Left kidney (tissue), 2 donors: ENCODE results near the gene TNS3. TPM values are rescaled to one million over a fixed set of nuclear protein-coding genes. Genes with fewer than 3 reads are reported as not detected.
"Not testable (repeated sequence)": the region's sequence is repeated elsewhere in the genome, so short reads cannot be mapped to it uniquely, and the experiment has no call there.

Source experiments
- DNase-seq: peaks from one replicate; pipeline ENCODE4 v3.0.0-alpha.2; 2013
- polyA plus RNA-seq: library from polyadenylated mRNA; unstranded; fragments of 120-200 nt; gene quantifications from one replicate; pipeline ENCODE4 v1.2.1, GENCODE V29; 2013; ENCODE audit not compliant: insufficient read length

The TNS3 gene
- polyA plus RNA-seq, 1 donor = 87.4 TPM

DNA sequence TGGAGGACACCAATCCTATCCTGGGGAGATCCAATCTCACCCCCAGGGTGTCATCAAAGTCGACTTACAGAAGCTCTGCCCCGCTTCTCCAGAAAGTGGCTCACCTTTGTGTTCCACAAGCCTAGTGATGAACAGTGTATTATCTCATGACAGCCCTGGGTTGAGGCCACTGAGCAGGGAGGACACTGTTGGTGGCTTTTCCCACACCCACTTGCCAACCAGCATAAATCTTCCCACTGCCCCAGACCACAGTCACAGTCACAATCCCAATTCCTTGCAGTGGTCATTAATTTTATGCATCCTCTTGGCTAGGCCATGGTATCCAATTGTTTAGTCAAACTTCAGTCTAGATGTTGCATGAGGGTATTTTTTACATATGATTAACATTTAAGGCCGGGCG lies 18.4 kb downstream of the TNS3 start:
- DNase-seq = no peak

DNA sequence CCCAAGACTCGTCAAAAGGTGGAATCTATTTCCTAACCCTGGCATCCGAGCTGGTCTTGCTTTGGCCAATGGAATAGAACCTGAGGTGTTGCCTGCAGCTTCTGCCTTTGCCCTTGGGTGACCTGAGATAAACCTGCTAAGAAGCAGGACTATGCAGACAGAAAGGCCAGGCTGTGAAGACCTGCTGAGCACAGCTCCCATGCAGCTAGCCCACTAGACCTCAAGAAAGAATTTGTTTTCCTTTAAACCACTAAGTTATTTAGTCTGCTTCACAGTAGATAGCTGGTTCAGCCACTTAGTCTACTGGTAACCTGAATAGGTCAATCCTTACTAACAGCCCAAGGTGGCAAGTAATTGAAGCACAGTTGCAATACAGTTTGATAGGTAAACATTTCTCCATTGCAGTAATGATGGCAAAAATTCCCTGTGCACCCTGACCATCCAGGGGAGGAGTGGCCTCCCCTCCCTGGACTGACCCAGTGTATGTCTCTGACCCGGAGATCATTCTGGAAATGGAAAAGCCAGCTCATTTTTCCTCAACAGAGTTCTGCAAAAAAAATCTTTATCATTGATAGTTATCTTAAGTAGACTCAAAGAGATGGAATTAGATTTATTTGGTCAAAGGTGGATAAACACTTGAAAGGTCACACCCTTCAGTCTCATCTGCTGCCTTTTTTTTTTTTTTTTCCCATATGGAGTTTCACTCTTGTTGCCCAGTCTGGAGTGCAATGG lies 20.0 kb downstream of the TNS3 start:
- DNase-seq = no peak

DNA sequence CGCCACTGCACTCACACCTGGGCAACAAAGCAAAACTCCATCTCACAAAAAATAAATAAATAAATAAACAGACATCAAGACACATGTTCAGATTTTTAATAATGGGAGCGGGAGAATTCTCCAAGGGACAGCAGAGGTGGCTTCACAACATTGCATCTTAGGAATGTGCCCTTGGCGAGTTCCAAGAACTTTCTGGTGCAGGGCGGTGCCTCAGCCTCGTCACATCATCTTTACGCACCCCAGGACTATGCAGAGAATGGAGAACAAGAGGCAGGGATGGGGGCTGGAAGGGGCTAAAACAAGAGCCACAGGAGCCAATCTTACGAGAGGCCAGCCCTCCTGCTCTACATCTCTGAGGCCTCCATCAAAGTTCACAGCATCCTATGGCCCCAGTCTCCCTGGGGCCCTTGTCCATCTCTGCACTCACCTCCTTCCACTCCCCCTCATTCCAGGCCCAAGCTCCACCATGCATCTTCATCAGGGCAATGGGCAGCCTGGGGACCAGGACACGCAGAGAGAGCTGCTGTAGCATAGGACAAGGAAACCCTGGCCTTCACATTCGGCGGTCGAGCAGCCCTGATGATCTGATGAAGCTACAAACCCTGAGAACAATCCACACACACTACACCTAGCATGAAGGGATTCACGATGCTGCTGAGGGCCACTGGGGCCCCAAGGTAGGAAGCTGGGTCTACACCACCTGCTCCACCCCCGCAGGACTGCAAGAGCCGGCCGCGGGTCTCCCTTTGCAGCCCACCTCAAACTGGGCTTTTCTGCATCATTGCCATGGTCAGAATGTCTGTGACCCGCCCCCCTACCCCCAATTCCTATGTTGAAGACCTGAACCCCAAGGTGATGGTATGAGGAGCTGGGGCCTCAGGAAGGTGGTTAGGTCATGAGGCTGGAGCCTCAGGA lies 22.3 kb downstream of the TNS3 start:
- no peak for DNase-seq

DNA sequence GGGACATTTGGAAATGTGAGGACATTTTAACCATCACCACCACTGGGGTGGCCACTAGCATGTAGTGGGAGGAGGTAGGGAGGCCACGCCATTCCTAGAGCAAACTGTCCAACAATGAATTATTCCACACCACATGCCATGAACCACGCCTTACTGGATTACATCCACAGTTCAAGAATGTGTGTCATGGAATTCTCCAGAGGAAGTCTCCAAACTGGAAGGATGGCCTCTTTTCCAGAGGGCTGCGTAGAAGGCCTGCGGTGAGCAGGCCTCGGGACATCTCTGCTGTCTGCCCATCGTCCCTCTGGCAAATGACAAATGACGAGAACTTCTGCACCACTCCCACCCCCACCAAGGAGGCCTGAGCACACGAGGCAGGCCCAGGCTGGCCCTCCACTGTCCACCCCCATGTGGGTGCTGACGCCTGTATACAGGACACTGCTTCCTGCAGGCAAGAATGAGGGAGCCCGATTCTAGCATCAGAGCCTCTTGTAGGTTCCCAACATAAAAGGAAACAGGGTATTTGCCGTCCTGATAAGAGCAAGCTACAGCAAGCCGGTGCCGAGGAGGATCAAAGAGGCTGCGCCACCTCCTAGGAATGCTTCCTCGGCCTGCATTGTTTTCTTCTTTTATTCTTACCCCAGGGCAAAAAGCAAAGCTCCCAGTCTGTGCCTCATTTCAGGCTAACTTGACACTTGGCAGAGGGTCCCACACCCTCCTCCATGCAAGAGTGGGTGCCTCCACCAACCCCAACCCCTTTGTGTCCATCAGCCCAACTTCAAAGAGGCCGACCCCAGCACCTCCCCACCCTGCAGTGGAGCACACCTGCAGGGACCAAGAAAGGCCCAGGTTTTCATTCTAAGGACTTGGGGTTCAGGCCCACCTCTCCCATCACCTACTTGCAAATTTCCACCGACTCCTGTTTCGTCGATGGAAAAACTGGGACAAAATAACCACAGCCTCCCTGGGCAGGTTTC lies 23.9 kb downstream of the TNS3 start:
- DNase-seq = no peak

DNA sequence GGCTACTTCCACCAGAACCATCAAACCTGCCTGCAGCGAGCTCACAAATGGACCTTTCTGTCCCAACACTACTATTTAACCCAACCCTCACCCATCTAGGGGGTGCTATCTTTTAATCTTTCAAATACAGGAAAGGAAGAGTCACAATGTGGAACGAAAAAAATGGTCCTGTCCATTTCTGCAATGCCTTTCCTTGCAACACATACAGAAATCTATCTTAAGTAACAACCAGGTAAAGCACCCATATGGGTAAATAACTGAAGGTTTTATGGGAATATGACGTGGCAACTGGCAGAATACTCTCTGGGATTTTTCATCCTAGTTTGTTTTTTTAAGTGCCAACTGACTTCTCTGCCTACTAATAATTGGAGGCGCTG lies 24.6 kb downstream of the TNS3 start:
- DNase-seq = no peak

DNA sequence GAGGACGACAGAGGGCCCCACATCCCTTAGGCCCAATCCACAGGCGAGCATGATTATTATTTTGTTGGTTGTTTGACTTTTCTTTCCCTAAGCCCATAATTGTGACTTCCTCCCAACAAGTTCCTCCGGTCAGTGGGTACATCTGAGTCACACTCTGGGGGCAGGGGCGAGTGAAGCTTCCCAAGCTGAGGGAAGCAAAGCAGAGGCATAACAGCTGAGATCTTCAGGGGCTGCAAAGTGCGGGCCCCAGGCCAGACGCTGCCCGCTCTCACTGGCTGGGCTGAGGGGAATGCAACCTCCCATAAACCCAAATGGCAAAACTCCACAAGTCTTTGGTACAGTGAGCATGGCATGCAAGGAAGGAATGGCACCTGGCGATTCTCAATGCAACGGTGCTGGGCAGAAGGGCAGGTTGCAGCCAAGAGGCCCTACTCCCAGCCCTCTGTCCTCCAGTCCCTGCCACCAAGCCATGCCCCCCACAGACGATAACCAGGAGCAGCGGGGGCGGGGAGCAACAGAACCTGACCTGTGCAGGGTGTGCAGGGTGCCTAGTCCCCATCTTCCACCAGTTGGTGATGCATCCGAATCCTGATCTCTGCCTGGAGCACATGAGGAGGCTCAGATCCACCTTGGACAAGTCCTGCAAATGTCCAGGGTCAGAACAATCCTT lies 25.3 kb downstream of the TNS3 start:
- DNase-seq = no peak

DNA sequence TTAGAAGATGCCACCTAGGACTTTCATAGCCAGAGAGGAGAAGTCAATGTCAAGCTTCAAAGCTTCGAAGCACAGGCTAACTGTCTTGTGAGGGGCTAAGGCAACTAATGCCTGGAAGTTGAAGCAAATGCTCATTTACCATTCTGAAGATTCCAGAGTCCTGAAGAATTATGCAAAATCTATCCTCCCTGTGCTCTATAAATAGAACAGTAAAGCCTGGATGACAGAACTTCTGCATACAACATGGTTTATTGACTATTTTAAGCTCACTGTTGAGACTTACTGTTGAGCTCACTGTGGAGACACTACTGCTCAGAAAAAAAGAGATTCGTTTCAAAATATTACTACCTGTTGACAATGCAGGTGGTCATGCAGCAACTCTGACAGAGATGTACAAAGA lies 28.6 kb downstream of the TNS3 start:
- DNase-seq = no peak

DNA sequence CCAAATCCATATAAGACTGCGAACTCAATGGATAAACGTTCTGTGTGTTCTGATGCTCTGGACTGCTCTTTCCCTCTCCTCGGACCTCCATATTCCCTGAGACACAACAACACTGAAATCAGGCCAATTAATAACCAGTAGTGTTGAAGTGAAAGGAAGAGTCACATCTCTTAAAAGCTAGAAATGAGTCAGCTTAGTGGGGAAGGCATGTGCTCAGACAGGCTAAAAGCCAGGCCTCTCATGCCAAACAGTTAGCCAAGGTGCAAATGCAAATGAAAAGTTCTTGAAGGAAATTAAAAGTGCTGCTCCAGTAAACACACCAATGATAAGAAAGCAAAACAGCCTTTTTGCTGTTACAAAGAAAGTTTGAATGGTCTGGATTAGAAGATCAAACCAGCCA lies 29.3 kb downstream of the TNS3 start:
- no peak for DNase-seq

DNA sequence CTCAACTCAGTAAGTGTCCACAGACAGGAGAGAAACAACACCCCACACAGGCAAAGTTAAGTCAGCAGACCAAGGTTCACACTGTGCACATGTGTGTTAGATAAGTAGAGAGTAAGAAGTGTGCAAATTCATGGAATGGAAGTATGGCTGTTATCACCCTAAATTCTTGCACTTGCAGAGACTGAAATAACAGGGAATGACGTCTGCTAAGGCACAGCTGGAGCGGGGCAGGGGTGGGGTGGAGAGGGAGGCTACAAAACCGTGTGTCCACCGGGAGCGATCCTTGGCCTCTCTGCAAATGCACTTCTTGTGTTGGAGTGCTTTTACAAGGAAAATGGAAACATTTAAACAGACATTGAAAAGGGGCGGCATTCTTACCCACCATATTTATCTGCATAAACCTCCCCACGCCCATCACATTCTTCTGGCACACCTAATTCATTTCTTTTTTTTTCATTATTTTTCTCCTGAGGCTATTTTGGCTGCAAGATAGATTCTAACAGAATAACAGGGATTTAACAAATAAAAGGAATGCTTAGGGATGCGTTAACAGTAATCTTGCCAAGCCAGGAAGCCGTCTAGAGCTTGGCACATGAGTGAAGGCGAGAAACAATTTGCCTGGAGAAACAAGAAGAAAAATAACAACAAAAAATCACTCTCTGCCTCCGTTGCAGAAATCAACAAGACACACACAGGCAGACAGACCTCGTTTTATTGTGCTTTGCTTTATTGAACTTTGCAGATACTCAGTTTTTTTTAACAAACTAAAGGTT lies 30.1 kb downstream of the TNS3 start:
- no peak for DNase-seq

DNA sequence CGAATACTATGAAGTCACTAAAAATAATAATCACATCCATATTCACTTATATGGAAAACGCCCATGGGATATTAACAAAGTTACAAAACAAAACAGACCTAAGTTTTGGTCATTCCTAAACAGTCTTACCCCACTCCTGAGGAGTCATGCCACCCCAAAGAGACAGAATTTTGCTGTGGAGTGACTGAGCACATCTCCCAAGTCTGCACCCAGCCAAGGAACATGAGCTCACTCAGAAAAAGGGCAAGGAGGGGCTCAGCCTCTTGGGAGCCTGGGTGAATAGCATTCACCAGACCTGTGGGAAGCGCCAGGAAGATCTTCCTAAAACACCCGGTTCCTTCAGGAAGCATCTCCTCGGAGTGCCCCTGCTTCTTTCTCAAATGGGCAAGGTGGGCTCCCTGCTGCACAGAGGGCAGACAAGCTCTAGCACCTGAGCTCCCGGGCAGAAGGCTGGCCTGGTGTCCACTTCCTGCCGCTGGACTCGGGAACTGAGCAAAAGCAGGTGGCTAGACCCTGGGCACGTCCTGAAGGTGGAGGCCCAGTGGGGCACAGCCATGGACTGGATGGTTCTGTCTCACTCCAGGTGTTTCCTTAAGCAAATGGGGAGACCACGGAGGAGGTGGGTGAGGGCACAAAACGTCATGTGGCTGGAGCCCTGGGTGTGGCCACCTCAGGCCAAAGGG lies 31.0 kb downstream of the TNS3 start:
- DNase-seq = no peak

DNA sequence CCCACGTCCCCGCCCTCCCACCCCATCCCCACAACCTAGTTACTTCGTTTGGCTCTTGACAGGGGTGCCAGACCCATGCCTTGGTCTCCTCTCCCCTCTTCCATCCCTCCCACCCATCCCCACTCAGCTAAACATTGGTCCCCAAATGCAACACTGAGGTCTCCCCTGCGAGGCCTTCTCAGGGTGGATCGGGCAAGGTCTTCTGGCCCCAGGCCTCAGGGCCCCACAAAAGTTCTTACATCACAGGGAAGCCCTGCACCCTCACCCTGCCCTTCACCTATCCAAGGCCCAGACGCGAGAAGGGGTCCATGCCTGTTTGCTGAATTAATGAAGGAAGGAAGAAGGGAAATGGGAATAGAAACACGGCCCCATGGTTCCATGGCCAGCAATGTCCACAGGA lies 32.0 kb downstream of the TNS3 start:
- DNase-seq = no peak

DNA sequence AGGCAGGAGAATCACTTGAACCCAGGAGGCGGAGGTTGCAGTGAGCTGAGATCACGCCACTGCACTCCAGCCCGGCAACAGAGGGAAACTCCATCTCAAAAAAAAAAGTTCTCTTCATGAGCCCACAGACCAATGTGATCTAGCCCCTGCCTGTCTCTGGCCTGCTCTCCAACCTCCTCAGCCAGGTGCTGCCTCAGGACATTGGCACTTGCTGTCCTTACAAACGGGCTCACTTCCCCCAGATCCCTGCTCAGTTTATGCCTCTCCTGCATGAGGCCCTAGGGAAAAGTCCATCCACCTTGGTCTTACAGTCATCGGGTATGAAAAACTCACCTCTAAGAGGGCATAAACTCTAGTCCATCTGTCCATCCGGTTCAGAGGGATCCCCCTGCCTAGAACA lies 32.5 kb downstream of the TNS3 start:
- DNase-seq = no peak

DNA sequence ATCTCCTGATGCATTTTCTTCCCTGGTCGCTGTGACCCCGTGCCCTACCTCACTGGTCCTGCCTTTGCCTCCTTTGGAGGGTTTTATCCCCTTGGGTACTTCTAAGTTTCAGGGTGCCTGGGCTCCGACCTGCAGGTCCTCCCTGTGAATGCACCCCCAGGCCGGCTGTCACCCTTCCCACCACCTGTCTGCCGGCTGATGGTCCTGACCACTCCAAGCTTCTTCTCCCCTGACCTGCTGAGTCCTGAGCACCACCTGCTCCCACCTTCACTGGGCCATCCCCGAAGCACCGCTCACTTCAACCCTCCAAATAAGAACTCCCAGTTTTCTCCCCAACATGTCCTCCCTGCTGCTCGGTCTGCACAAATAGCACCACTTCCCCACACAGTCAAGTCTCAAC lies 33.4 kb downstream of the TNS3 start:
- DNase-seq = no peak

DNA sequence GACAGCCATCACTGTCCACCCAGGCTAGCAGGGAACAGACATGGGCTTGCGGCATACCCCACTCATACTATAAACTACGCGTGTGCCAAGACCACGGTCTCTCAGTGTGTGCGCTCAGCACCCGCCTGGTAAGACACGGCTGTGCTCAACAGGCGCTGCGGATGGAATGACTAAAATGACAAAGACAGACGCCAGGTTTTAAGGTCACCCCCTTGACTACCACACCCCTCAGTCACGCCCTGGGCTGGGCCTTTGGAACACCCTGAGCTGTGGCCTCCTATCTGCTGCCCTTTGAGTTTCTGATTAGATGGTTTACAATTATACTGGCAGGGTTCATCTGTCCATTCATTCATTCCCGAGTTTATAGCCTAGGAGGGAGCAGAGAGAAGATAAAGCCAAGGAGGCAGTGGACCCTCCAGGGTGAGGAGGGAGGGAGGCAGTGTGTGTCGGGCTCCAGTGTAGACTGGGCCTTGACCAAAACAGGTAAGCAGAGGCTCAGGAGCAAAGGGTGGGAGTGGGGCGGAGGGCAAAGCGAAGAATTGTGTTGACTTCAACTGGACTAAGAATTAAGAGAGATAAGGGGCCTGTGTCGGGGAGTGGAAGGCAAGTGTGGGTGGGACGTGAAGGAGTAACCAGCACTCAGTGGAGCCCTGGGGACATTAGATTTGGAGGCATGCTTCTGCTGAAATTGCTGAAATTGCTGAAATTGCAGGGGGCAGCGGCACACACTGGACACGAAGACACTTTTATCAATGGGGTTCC lies 35.0 kb downstream of the TNS3 start:
- DNase-seq = no peak

DNA sequence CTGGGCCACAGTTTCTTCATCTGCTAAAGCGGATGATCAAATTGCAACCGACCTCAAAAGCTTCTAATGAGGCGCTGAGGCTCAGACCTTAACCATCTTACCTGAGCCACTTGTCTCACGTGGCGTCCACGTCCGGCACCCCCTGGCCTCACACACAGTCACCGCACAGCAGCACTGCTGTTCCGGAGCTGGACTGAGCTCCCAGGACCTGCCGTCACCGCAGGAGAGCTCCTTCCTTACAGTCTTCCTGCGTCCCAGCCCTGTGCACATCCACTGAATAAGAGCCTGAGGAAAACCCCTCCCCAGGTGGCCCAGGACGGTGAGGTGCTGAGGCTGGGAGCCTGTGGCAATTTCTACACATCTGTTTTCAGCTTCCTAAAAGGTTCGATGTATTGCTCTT lies 35.7 kb downstream of the TNS3 start:
- DNase-seq = no peak

DNA sequence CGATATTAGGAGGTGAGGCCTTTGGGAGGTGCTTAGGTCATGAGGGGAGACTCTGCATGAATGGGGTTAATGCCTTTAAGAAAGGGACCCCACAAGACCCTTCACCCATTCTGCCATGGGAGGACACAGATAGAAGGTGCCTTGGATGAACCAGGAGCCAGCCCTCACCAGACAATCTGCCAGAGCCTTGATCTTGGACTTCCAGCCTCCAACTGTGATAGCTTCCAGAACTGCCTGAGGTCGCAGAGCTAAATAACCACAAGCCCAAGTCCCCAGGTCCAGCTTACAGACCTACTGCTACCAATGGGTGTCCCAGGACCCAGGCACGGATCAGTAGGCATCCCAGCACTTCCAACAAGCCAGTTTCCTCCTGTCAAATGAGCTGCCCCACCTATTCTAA lies 37.5 kb downstream of the TNS3 start:
- DNase-seq = no peak

DNA sequence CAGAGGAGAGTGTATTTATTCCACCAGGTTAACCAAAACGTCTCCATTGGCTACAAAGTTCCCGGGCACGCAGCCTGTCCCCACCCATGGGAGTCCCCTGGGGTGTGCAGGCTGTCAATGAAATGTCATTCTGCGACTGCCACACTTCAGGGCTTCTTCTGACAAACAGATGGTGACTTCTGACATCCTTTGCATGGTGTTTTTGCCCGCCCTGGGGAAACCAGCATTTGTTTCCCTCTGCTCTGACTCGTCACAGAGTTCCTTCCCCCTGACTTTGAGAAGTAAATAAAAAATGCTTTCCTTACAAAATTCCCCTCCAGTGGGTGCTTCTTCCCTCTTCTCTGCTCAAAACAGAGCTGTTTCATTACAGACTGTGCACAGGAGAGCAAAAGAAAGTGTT lies 38.2 kb downstream of the TNS3 start:
- no peak for DNase-seq

DNA sequence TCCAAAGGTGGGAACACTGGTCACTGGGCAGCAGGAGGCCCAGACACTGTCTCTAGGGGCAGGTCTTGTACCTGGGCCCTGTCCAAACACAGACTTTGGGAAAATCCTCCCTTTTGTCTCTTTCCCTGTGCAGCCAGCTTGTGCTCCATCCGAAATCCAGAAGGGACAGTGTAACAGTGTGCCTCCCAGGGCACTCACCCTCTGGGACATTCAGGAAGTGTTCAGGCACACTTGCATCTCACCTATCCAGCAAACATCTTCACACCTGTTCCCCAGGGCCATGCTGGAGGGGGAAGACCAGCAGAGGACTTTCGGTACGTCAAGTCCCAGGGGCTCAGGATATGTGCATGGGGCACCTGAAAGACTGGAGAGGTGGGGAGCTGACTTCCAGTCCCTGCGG lies 38.9 kb downstream of the TNS3 start:
- no peak for DNase-seq

DNA sequence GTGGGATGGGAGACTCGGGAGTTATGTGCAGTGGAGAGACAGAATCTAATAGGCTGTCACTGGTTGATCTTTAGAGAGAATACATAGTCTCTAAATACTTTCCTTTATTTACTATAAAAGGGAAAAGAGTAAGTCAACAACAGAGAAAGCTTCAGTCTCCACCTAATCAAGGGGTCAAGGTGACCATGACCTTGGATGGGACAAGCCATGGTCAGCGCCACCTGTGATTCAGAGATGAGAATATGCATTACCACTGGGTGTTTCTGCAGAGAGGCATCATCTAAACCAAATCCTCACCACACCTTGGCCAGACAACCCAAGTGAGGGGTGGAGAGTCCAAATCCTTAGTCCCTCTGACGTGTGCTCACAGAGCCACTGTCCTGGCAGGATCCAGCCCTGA lies 39.9 kb downstream of the TNS3 start:
- DNase-seq = no peak

DNA sequence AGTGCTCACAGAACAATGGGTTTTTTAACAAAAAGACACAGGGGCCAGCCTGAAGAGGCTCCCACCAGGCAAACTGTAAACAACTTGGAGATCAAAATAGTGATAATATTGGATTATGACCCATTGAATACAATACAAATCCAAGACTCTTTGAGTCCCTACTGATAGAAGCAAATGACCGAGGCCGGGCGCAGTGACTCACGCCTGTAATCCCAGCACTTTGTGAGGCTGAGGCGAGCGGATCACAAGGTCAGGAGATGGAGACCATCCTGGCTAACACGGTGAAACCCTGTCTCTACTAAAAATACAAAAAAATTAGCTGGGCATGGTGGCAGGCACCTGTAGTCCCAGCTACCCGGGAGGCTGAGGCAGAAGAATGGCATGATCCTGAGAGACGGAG lies 40.4 kb downstream of the TNS3 start:
- DNase-seq = not testable (repeated sequence)
